K562 (cell line): ENCODE measurements around the gene PLA2G7. TPM values are rescaled to one million over a fixed set of nuclear protein-coding genes. Genes with fewer than 3 reads are reported as not detected.

Experiments
- ATAC-seq: fragments of 200-7000 bp; cut with Tn5 transposase; 3 replicates; pipeline ENCODE4 v1.9.1; 2020; ENCODE audit warnings: moderate library complexity
- BruUV-seq: library from RNA; stranded (reverse); fragments of 400-500 nt; replicated peaks from 2 replicates; lab custom pipeline; 2021; lab: Mats Ljungman, UMichigan
- CTCF ChIA-PET: fragments of 300-600 bp; formaldehyde crosslinking; extraction: SDS; loops from one replicate; lab custom pipeline; 2021; ENCODE audit warnings: low intra/inter-chr PET ratio; lab: Yijun Ruan, JAX
- POLR2A ChIA-PET: fragments of 300-600, 350-650 bp; sonication (Branson Sonifier 250); formaldehyde crosslinking; extraction: SDS; loops from one replicate; lab custom pipeline; 2021; ENCODE audit warnings: antibody characterized with exemption, inconsistent platforms; lab: Yijun Ruan, JAX
- DNase-seq, 4 experiments: peaks; one replicate each; pipeline versions ENCODE4 v3.0.0 to v3.0.0-alpha.2; 2011 to 2018; ENCODE audit warnings: low spot score in 3 of 4, mixed read lengths in 3 of 4; ENCODE audit errors: extremely low read depth in 1 of 4
- FAIRE-seq: peaks from 2 replicates; lab custom pipeline; 2011; peaks lifted over from hg19 to GRCh38; lab: Jason Lieb, UNC
- H2AFZ ChIP-seq: 2 replicates; pipeline ENCODE4 v1.6.0; 2011; ENCODE audit warnings: low read depth, low read length, control low read depth, inconsistent platforms
- H3K27ac ChIP-seq: fragments of 200-600 bp; 3 replicates; pipeline ENCODE4 v1.8.0; 2011; ENCODE audit warnings: low read depth, mild to moderate bottlenecking, control low read depth, inconsistent platforms, low read length, moderate library complexity, mixed read lengths; ENCODE audit errors: extremely low read depth
- H3K27me3 ChIP-seq, 2 experiments: fragments of 300-600 bp in 1 of 2; 2 replicates in 1 of 2; 3 replicates in 1 of 2; pipeline versions ENCODE4 v1.6.0 to v1.8.0; 2011; ENCODE audit warnings: inconsistent platforms in 2 of 2, low read length in 2 of 2, mild to moderate bottlenecking in 1 of 2, mixed read lengths in 1 of 2, moderate library complexity in 1 of 2; ENCODE audit not compliant: control insufficient read depth in 2 of 2, insufficient read depth in 2 of 2
- H3K36me3 ChIP-seq: fragments of 300-600 bp; 3 replicates; pipeline ENCODE4 v1.8.0; 2011; ENCODE audit warnings: mild to moderate bottlenecking, low read length, inconsistent platforms; ENCODE audit not compliant: control insufficient read depth, insufficient read depth
- H3K4me1 ChIP-seq, 2 experiments: fragments of 200-600 bp in 1 of 2; replicated peaks in 1 of 2; 2 replicates in 1 of 2; 3 replicates in 1 of 2; pipeline versions ENCODE4 v1.5.1 to v1.8.0; 2011; ENCODE audit warnings: inconsistent platforms in 2 of 2, low read length in 2 of 2, mild to moderate bottlenecking in 1 of 2, mixed read lengths in 1 of 2, moderate library complexity in 1 of 2; ENCODE audit not compliant: control insufficient read depth in 2 of 2, insufficient read depth in 2 of 2
- H3K4me2 ChIP-seq: 2 replicates; pipeline ENCODE4 v1.6.1; 2011; ENCODE audit warnings: low read length, control low read depth, inconsistent platforms, mixed read lengths; ENCODE audit not compliant: insufficient read depth
- H3K4me3 ChIP-seq: fragments of 200-600 bp; sonication (generic), shearing (Covaris generic); 2 replicates; pipeline ENCODE4 v1.5.1; 2016; ENCODE audit warnings: control low read depth, inconsistent platforms
- H3K79me2 ChIP-seq: fragments of 200-600 bp; 3 replicates; pipeline ENCODE4 v1.8.0; 2011; ENCODE audit warnings: low read length, inconsistent platforms; ENCODE audit not compliant: control insufficient read depth, insufficient read depth
- H3K9ac ChIP-seq, 2 experiments: 2 replicates each; pipeline versions ENCODE4 v1.6.0 to v1.6.1; 2011; ENCODE audit warnings: low read depth in 2 of 2, low read length in 2 of 2, control low read depth in 1 of 2, inconsistent platforms in 1 of 2, mild to moderate bottlenecking in 1 of 2, mixed read lengths in 1 of 2; ENCODE audit not compliant: insufficient read depth in 1 of 2
- H3K9me1 ChIP-seq: one replicate; pipeline ENCODE4 v1.6.0; 2011; ENCODE audit warnings: inconsistent platforms, mild to moderate bottlenecking, low read length, moderate library complexity; ENCODE audit not compliant: control insufficient read depth, insufficient read depth
- H3K9me3 ChIP-seq: replicated peaks from 2 replicates; pipeline ENCODE4 v1.5.1; 2011; ENCODE audit warnings: low read depth, low read length, inconsistent platforms; ENCODE audit not compliant: control insufficient read depth, insufficient read depth
- H4K20me1 ChIP-seq: replicated peaks from 2 replicates; pipeline ENCODE4 v1.6.1; 2011; ENCODE audit warnings: low read length, inconsistent platforms, mixed read lengths; ENCODE audit not compliant: control insufficient read depth, insufficient read depth
- XRCC5 ChIP-seq: fragments of 200-400 bp; formaldehyde crosslinking; IDR thresholded peaks from 2 replicates; pipeline ENCODE4 v1.6.1; 2017; ENCODE audit warnings: low read depth, mild to moderate bottlenecking, low read length
- ZBTB2 ChIP-seq: fragments of 450-650 bp; IDR thresholded peaks from 2 replicates; pipeline ENCODE4 v1.6.1; 2016; ENCODE audit warnings: antibody characterized with exemption
- ZNF197 ChIP-seq: fragments of 200-800 bp; sonication (Bioruptor generic); IDR thresholded peaks from 2 replicates; pipeline ENCODE4 v1.6.1; 2016; ENCODE audit warnings: low read depth, missing genetic modification characterization, missing compliant biosample characterization
- WGBS: fragments of 100-300 bp; shearing (Covaris generic); methylation state at CpG from one replicate; pipeline ENCODE4 v1.1.6; 2016; ENCODE audit warnings: low coverage, mixed read lengths; ENCODE audit not compliant: insufficient coverage; ENCODE audit errors: missing lambda C conversion rate; 5-methylcytosine and 5-hydroxymethylcytosine counted together
- in situ Hi-C: fragments of 300-500 bp; cut with MboI; formaldehyde crosslinking; loops from 4 replicates; pipeline ENCODE4 v1.15.0; 2018; ENCODE audit warnings: inconsistent platforms, mixed read lengths
- intact Hi-C: fragments of 100-400 bp; cut with micrococcal nuclease; formaldehyde crosslinking; loops from 2 replicates; pipeline ENCODE4 v1.14.2; 2022
- polyA plus RNA-seq, 8 experiments: library from polyadenylated mRNA; depleted of rRNA in 4 of 8; stranded (reverse) in 5 of 8; unstranded in 3 of 8; fragments of >200 nt; fragmentation: Nextera tagmentation in 2 of 8; fragmentation: Illumina TruSeq in 1 of 8; extraction: Ambion mirVana in 2 of 8; extraction: Trizol in 1 of 8; gene quantifications; 2 replicates each; pipeline versions ENCODE4 v1.2.1 to v1.2.3, GENCODE V29; 2011 to 2014; ENCODE audit warnings: inconsistent platforms in 1 of 8, missing spikeins in 1 of 8
- total RNA-seq, 7 experiments: library from RNA; depleted of rRNA in 6 of 7; stranded (reverse); fragments of >200 nt in 6 of 7; fragmentation: Illumina TruSeq in 2 of 7; extraction: Trizol in 2 of 7; gene quantifications; 2 replicates each; pipeline versions ENCODE4 v1.2.1 to v1.2.3, GENCODE V29; 2011 to 2021; ENCODE audit warnings: low replicate concordance in 1 of 7

The PLA2G7 gene
- total and polyA plus RNA-seq, 9 of the 15 experiments (the other 6 are each of a cell fraction or from before 2014, with no cell fraction given) = not detected

- H3K36me3 ChIP-seq = no peaks in the 10 kb centered on the region
- no peaks in the 10 kb centered on the region for H3K9me3 ChIP-seq
- DNase-seq = no peak
- ATAC-seq = no peak
- no peak overlapping the region for H3K4me3 ChIP-seq
- H3K4me1 ChIP-seq = peaks cover 0 to 14% of the 10 kb centered on the region in 2 experiments; a peak in 2 of 5 replicates
- no peak overlapping the region for H2AFZ ChIP-seq
- no peaks in the 10 kb centered on the region for H3K9me1 ChIP-seq
- H3K27ac ChIP-seq = no peak overlapping the region
- in situ Hi-C loops (no loop called here), intact Hi-C loops (no loop called here)
- ChIA-PET CTCF (no interaction called here), POLR2A (no interaction called here)
- WGBS = 5% methylated on average over 13 of the region's 13 CpGs
- H4K20me1 ChIP-seq = no peaks in the 10 kb centered on the region
- no peak overlapping the region for H3K4me2 ChIP-seq
- no peak overlapping the region for H3K9ac ChIP-seq
- BruUV-seq = no TSS peak
- TF ChIP-seq ZNF197 (CRISPR knock-in tag) (no peak), XRCC5 (no peak), ZBTB2 (no peak)
- H3K79me2 ChIP-seq = no peaks in the 10 kb centered on the region
- peaks cover 0 to 11% of the 10 kb centered on the region in 2 experiments; a peak in 1 of 5 replicates for H3K27me3 ChIP-seq
- no peak for FAIRE-seq
These were observed 46.2 kb downstream of the PLA2G7 start for GRCh38 chr6:46688966-46689335.
